ENCODE data around the gene MYO5A. TPM values are rescaled to one million over a fixed set of nuclear protein-coding genes. Genes with fewer than 3 reads are reported as not detected.
"Not testable (repeated sequence)": the region's sequence is repeated elsewhere in the genome, so short reads cannot be mapped to it uniquely, and the experiment has no call there.

Gene MYO5A
- total and polyA plus RNA-seq, 2 donors (not counting 1 experiment from before 2014, with no cell fraction given): 32.9 to 41.9 TPM

DNA sequence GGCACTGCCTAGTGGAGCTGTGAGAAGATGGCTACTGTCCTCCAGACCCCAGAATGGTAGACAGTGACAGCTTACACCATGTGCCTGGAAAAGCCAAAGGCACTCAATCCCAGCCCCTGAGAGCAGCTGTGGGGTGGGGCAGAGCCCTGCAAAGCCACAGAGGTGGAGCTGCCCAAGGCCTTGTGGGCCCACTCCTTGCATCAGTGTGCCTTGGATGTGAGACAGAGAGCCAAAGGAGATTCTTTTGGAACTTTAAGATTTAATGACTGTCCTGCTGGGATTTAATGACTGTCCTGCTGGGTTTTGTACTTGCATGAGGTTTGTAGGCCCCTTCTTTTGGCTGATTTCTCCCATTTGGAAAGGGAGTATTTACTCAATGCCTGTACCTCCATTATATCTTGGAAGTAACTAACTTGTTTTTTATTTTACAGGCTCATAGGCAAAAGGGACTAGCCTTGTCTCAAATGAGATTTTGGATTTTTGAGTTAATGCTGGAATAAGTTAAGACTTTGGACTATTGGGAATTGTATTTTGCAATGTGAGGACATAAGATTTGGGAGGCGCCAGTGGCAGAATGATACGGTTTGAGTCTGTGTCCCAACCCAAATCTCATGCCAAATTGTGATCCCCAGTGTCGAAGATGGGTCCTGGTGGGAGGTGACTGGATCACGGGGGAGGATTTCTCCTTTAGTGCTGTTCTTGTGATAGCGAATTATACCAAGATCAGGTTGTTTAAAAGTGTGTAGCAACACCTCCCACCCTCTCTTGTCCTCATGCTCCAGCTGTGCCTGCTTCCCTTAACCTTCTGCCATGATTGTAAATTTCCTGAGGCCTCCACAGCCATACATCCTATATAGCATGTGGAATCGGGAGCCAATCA is 80.4 kb downstream of the MYO5A start:
- no peak for TF ChIP-seq EZH2 (IDR thresholded peaks at IDR 0.05; ENCODE audit: low read length, missing control alignments)
- TF ChIP-seq, protein P1, sequence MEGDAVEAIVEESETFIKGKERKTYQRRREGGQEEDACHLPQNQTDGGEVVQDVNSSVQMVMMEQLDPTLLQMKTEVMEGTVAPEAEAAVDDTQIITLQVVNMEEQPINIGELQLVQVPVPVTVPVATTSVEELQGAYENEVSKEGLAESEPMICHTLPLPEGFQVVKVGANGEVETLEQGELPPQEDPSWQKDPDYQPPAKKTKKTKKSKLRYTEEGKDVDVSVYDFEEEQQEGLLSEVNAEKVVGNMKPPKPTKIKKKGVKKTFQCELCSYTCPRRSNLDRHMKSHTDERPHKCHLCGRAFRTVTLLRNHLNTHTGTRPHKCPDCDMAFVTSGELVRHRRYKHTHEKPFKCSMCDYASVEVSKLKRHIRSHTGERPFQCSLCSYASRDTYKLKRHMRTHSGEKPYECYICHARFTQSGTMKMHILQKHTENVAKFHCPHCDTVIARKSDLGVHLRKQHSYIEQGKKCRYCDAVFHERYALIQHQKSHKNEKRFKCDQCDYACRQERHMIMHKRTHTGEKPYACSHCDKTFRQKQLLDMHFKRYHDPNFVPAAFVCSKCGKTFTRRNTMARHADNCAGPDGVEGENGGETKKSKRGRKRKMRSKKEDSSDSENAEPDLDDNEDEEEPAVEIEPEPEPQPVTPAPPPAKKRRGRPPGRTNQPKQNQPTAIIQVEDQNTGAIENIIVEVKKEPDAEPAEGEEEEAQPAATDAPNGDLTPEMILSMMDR (conservative IDR thresholded peaks at IDR 0.05 in 1 of 2, IDR thresholded peaks at IDR 0.05 in 1 of 2; ENCODE audit: low read depth in 1 of 2, low read length in 2 of 2): no peak
- H3K4me2 ChIP-seq (ENCODE audit: extremely low read depth, insufficient read depth, low read length): no peak overlapping the region
- H3K9ac ChIP-seq (ENCODE audit: insufficient read depth, low read length): no peak overlapping the region
- no peak overlapping the region for H3K27ac ChIP-seq (ENCODE audit: insufficient read depth, low read length)
- no peaks in the 10 kb centered on the region for H3K9me3 ChIP-seq (ENCODE audit: control insufficient read depth, insufficient read depth, low read depth, low read length)
- H4K20me1 ChIP-seq (ENCODE audit: control insufficient read depth, extremely low read depth, insufficient read depth, low read length): no peaks in the 10 kb centered on the region
- peaks cover 5% of the 10 kb centered on the region for H3K79me2 ChIP-seq (ENCODE audit: control insufficient read depth, insufficient read depth, low read length)
- H3K36me3 ChIP-seq (ENCODE audit: control insufficient read depth, insufficient read depth, low read length): no peaks in the 10 kb centered on the region
- no peaks in the 10 kb centered on the region for H3K27me3 ChIP-seq (ENCODE audit: control insufficient read depth, insufficient read depth, low read length)
- H3K4me1 ChIP-seq (ENCODE audit: control insufficient read depth, extremely low read depth, insufficient read depth, low read length): no peaks in the 10 kb centered on the region
- H3K4me3 ChIP-seq (replicated peaks in 1 of 4; ENCODE audit: control extremely low read depth in 1 of 4, insufficient read depth in 1 of 4, low read depth in 3 of 4, low read length in 4 of 4): no peak overlapping the region
- no peak overlapping the region for H2AFZ ChIP-seq (ENCODE audit: low read length)
- DNase-seq (ENCODE audit: low read depth in 2 of 2): no peak

DNA sequence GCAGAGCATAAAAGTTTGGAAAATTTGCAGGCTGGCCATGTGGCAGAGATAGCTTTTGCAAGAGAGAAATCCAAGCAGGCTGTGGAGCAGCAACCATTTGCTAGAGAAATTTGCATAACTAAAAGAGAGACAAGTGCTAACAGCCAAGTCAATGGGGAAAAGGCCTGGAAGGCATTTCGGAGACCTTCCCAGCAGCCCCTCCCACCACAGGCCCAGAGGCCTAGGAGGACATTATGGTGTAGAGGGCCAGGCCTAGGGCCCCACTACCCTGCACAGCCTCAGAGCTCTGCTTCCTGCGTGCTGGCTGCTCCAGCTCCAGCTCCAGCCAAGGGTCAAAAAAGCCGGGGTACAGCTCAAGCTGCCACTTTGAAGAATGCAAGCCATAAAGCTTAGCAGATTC is 82.7 kb downstream of the MYO5A start:
- Histone ChIP-seq H2AFZ (ENCODE audit: low read length) (no peak overlapping the region), H3K27me3 (ENCODE audit: control insufficient read depth, insufficient read depth, low read length) (no peaks in the 10 kb centered on the region), H4K20me1 (ENCODE audit: control insufficient read depth, extremely low read depth, insufficient read depth, low read length) (no peaks in the 10 kb centered on the region), H3K9me3 (ENCODE audit: control insufficient read depth, insufficient read depth, low read depth, low read length) (no peaks in the 10 kb centered on the region), H3K27ac (ENCODE audit: insufficient read depth, low read length) (no peak overlapping the region), H3K4me1 (ENCODE audit: control insufficient read depth, extremely low read depth, insufficient read depth, low read length) (no peaks in the 10 kb centered on the region), H3K36me3 (ENCODE audit: control insufficient read depth, insufficient read depth, low read length) (no peaks in the 10 kb centered on the region), H3K4me3 (replicated peaks in 1 of 4; ENCODE audit: control extremely low read depth in 1 of 4, insufficient read depth in 1 of 4, low read depth in 3 of 4, low read length in 4 of 4) (no peak overlapping the region), H3K9ac (ENCODE audit: insufficient read depth, low read length) (no peak overlapping the region), H3K4me2 (ENCODE audit: extremely low read depth, insufficient read depth, low read length) (no peak overlapping the region), H3K79me2 (ENCODE audit: control insufficient read depth, insufficient read depth, low read length) (no peaks in the 10 kb centered on the region)
- no peak for TF ChIP-seq EZH2 (IDR thresholded peaks at IDR 0.05; ENCODE audit: low read length, missing control alignments)
- no peak for DNase-seq (ENCODE audit: low read depth in 2 of 2)

DNA sequence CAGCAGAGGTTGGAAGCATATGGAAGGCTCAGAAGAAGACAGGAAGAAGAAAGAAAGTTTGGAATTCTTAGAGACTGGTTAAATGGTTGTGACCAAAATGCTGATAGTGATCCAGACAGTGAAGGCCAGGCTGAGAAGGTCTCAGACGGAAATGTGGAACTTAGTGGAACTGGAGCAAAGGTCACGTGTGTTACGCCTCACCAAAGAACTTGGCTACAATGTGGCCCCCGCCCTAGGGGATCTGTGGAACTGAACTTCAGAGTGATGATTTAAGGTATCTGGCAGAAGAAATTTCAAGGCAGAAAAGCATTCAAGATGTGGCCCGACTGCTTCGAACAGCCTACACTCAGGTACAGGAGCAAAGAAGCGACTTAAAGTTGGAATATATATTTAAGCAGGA is 83.1 kb downstream of the MYO5A start:
- Histone ChIP-seq H3K9ac (ENCODE audit: insufficient read depth, low read length) (no peak overlapping the region), H3K4me2 (ENCODE audit: extremely low read depth, insufficient read depth, low read length) (no peak overlapping the region), H3K27ac (ENCODE audit: insufficient read depth, low read length) (no peak overlapping the region), H3K9me3 (ENCODE audit: control insufficient read depth, insufficient read depth, low read depth, low read length) (no peaks in the 10 kb centered on the region), H4K20me1 (ENCODE audit: control insufficient read depth, extremely low read depth, insufficient read depth, low read length) (no peaks in the 10 kb centered on the region), H3K27me3 (ENCODE audit: control insufficient read depth, insufficient read depth, low read length) (no peaks in the 10 kb centered on the region), H3K4me3 (replicated peaks in 1 of 4; ENCODE audit: control extremely low read depth in 1 of 4, insufficient read depth in 1 of 4, low read depth in 3 of 4, low read length in 4 of 4) (no peak overlapping the region), H3K79me2 (ENCODE audit: control insufficient read depth, insufficient read depth, low read length) (no peaks in the 10 kb centered on the region), H3K36me3 (ENCODE audit: control insufficient read depth, insufficient read depth, low read length) (no peaks in the 10 kb centered on the region), H2AFZ (ENCODE audit: low read length) (no peak overlapping the region), H3K4me1 (ENCODE audit: control insufficient read depth, extremely low read depth, insufficient read depth, low read length) (no peaks in the 10 kb centered on the region)
- no peak for TF ChIP-seq EZH2 (IDR thresholded peaks at IDR 0.05; ENCODE audit: low read length, missing control alignments)
- TF ChIP-seq, protein P1 (conservative IDR thresholded peaks at IDR 0.05 in 1 of 2, IDR thresholded peaks at IDR 0.05 in 1 of 2; ENCODE audit: low read depth in 1 of 2, low read length in 2 of 2): no peak
- DNase-seq (ENCODE audit: low read depth in 2 of 2): no peak

DNA sequence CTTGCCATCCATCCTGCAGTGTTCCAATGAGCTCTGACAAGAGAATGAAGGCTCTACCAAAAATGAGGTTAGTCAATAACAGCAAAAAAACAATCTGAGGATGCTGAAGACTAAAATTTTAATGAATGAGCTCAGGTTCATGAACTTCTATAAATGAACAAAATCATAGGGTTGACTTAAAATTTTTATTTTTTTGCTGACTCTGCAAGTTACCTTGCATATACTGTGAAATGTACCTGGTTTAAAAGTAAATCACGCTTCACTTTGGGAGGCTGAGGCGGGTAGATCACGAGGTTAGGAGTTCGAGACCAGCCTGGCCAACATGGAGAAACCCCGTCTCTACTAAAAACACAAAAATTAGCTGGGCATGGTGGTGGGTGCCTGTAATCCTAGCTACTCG is 85.5 kb downstream of the MYO5A start:
- H2AFZ ChIP-seq (ENCODE audit: low read length); H3K79me2 ChIP-seq (ENCODE audit: control insufficient read depth, insufficient read depth, low read length); H3K36me3 ChIP-seq (ENCODE audit: control insufficient read depth, insufficient read depth, low read length); H3K27me3 ChIP-seq (ENCODE audit: control insufficient read depth, insufficient read depth, low read length); H3K9me3 ChIP-seq (ENCODE audit: control insufficient read depth, insufficient read depth, low read depth, low read length); H3K4me3 ChIP-seq (replicated peaks in 1 of 4; ENCODE audit: control extremely low read depth in 1 of 4, insufficient read depth in 1 of 4, low read depth in 3 of 4, low read length in 4 of 4); H3K9ac ChIP-seq (ENCODE audit: insufficient read depth, low read length); H4K20me1 ChIP-seq (ENCODE audit: control insufficient read depth, extremely low read depth, insufficient read depth, low read length); H3K4me2 ChIP-seq (ENCODE audit: extremely low read depth, insufficient read depth, low read length); DNase-seq (ENCODE audit: low read depth in 2 of 2); H3K4me1 ChIP-seq (ENCODE audit: control insufficient read depth, extremely low read depth, insufficient read depth, low read length); H3K27ac ChIP-seq (ENCODE audit: insufficient read depth, low read length): not testable (repeated sequence)

Data from fibroblast of lung (primary cell).